H1 (cell line): ENCODE data around the gene C11orf65. TPM values are rescaled to one million over a fixed set of nuclear protein-coding genes. Genes with fewer than 3 reads are reported as not detected.

Experiments
- CTCF ChIA-PET: fragments of 300-600 bp; sonication (Branson Sonifier 250); formaldehyde crosslinking; loops from one replicate; lab custom pipeline; 2021; ENCODE audit not compliant: partially characterized antibody; lab: Charles Lee
- POLR2A ChIA-PET: fragments of 300-600 bp; sonication (Branson Sonifier 250); formaldehyde crosslinking; loops from one replicate; lab custom pipeline; 2021; ENCODE audit warnings: inconsistent platforms; ENCODE audit not compliant: partially characterized antibody; lab: Charles Lee
- DNase-seq, 2 experiments: peaks; one replicate each; pipeline versions ENCODE4 v3.0.0 to v3.0.0-alpha.2; 2010 to 2022; ENCODE audit warnings: low spot score in 2 of 2, low read depth in 1 of 2, mixed read lengths in 1 of 2
- FAIRE-seq: peaks from 2 replicates; lab custom pipeline; 2011; peaks lifted over from hg19 to GRCh38; lab: Jason Lieb, UNC
- H2AFZ ChIP-seq: 2 replicates; pipeline ENCODE4 v1.8.1; 2012; ENCODE audit warnings: low read length, inconsistent platforms
- H2AK5ac ChIP-seq: 2 replicates; pipeline ENCODE4 v1.6.1; 2013; ENCODE audit warnings: low read depth, low read length
- H2BK120ac ChIP-seq: replicated peaks from 2 replicates; pipeline ENCODE3; 2013; ENCODE audit warnings: low read depth, low read length, inconsistent platforms
- H2BK12ac ChIP-seq: 2 replicates; pipeline ENCODE4 v1.6.1; 2013; ENCODE audit warnings: low read depth, low read length
- H2BK15ac ChIP-seq: 2 replicates; pipeline ENCODE4 v1.6.1; 2013; ENCODE audit warnings: low read length
- H2BK20ac ChIP-seq: 2 replicates; pipeline ENCODE4 v1.6.1; 2013; ENCODE audit warnings: low read length
- H2BK5ac ChIP-seq: 2 replicates; pipeline ENCODE4 v1.6.1; 2013; ENCODE audit warnings: low read depth, low read length
- H3K14ac ChIP-seq: 2 replicates; pipeline ENCODE4 v1.6.1; 2013; ENCODE audit warnings: inconsistent platforms; ENCODE audit not compliant: insufficient read length
- H3K18ac ChIP-seq: 2 replicates; pipeline ENCODE4 v1.6.1; 2013; ENCODE audit warnings: low read length; ENCODE audit errors: extremely low read depth
- H3K23ac ChIP-seq: 2 replicates; pipeline ENCODE4 v1.6.1; 2013; ENCODE audit warnings: inconsistent platforms; ENCODE audit not compliant: insufficient read length
- H3K23me2 ChIP-seq: 2 replicates; pipeline ENCODE4 v1.6.1; 2013; ENCODE audit warnings: low read depth, low read length
- H3K27ac ChIP-seq: 2 replicates; pipeline ENCODE4 v1.6.1; 2011; ENCODE audit warnings: low read depth, low read length, inconsistent platforms
- H3K27me3 ChIP-seq, 4 experiments: replicated peaks in 1 of 4; 1 replicate in 1 of 4; 2 replicates in 3 of 4; pipeline versions ENCODE4 v1.6.1 to v1.8.1; 2011 to 2013; ENCODE audit warnings: low read length in 3 of 4, mild to moderate bottlenecking in 3 of 4, inconsistent platforms in 2 of 4, mixed read lengths in 2 of 4, moderate library complexity in 1 of 4; ENCODE audit not compliant: control insufficient read depth in 3 of 4, insufficient read depth in 3 of 4; ENCODE audit errors: extremely low read depth in 1 of 4
- H3K36me3 ChIP-seq, 4 experiments: 2 replicates each; pipeline versions ENCODE4 v1.6.1 to v1.8.1; 2011 to 2013; ENCODE audit warnings: mild to moderate bottlenecking in 4 of 4, low read length in 3 of 4, moderate library complexity in 2 of 4, control low read depth in 1 of 4, inconsistent platforms in 1 of 4; ENCODE audit not compliant: insufficient read depth in 4 of 4, control insufficient read depth in 2 of 4
- H3K4ac ChIP-seq: replicated peaks from 2 replicates; pipeline ENCODE3; 2013; ENCODE audit warnings: low read length, low read depth, mixed read lengths, inconsistent platforms; ENCODE audit not compliant: insufficient read length
- H3K4me1 ChIP-seq, 4 experiments: replicated peaks in 1 of 4; 1 replicate in 1 of 4; 2 replicates in 3 of 4; pipeline versions ENCODE4 v1.6.1 to v1.8.1; 2011 to 2013; ENCODE audit warnings: low read length in 3 of 4, inconsistent platforms in 2 of 4, mixed read lengths in 1 of 4; ENCODE audit not compliant: insufficient read depth in 4 of 4, control insufficient read depth in 3 of 4
- H3K4me2 ChIP-seq, 2 experiments: 2 replicates each; pipeline versions ENCODE4 v1.6.1 to v1.8.1; 2011 to 2013; ENCODE audit warnings: low read depth in 2 of 2, low read length in 2 of 2, control low read depth in 1 of 2, inconsistent platforms in 1 of 2, mild to moderate bottlenecking in 1 of 2; ENCODE audit not compliant: insufficient read depth in 1 of 2
- H3K4me3 ChIP-seq, 4 experiments: fragments of 200-600, 300-600 bp in 1 of 4; sonication (generic), shearing (Covaris generic), sonication (Bioruptor Twin) in 1 of 4; 2 replicates each; pipeline versions ENCODE4 v1.5.1 to v1.8.1; 2011 to 2016; ENCODE audit warnings: low read length in 4 of 4, low read depth in 3 of 4, control low read depth in 2 of 4, inconsistent platforms in 2 of 4, mild to moderate bottlenecking in 2 of 4, mixed read lengths in 1 of 4, moderate library complexity in 1 of 4; ENCODE audit not compliant: insufficient read depth in 2 of 4; ENCODE audit errors: extremely low read depth in 1 of 4
- H3K56ac ChIP-seq: replicated peaks from 2 replicates; pipeline ENCODE3; 2013; ENCODE audit warnings: low read depth, mild to moderate bottlenecking, mixed read lengths, low read length, inconsistent platforms; ENCODE audit not compliant: insufficient read length
- H3K79me1 ChIP-seq: 2 replicates; pipeline ENCODE4 v1.6.1; 2013; ENCODE audit warnings: low read depth, low read length, control low read depth
- H3K79me2 ChIP-seq, 2 experiments: 2 replicates each; pipeline versions ENCODE4 v1.6.1 to v1.8.1; 2012 to 2013; ENCODE audit warnings: low read length in 2 of 2, mild to moderate bottlenecking in 2 of 2, inconsistent platforms in 1 of 2; ENCODE audit not compliant: insufficient read depth in 2 of 2, control insufficient read depth in 1 of 2
- H3K9ac ChIP-seq, 4 experiments: replicated peaks in 1 of 4; 1 replicate in 1 of 4; 2 replicates in 3 of 4; pipeline versions ENCODE4 v1.6.1 to v1.8.1; 2011 to 2013; ENCODE audit warnings: low read depth in 3 of 4, low read length in 3 of 4, control low read depth in 2 of 4, mild to moderate bottlenecking in 2 of 4, moderate library complexity in 2 of 4, inconsistent platforms in 1 of 4; ENCODE audit errors: extremely low read depth in 1 of 4
- H3K9me3 ChIP-seq, 2 experiments: 2 replicates each; pipeline versions ENCODE4 v1.6.1 to v1.8.1; 2012 to 2013; ENCODE audit warnings: mild to moderate bottlenecking in 2 of 2, moderate library complexity in 2 of 2, control low read depth in 1 of 2, inconsistent platforms in 1 of 2, low read depth in 1 of 2, low read length in 1 of 2, mixed read lengths in 1 of 2; ENCODE audit not compliant: insufficient read depth in 2 of 2
- H4K20me1 ChIP-seq, 2 experiments: replicated peaks in 1 of 2; 2 replicates each; pipeline versions ENCODE3 to v1.8.1; 2011 to 2013; ENCODE audit warnings: inconsistent platforms in 2 of 2, low read length in 2 of 2, mild to moderate bottlenecking in 1 of 2; ENCODE audit not compliant: insufficient read depth in 2 of 2, control insufficient read depth in 1 of 2
- H4K5ac ChIP-seq: 2 replicates; pipeline ENCODE4 v1.6.1; 2013; ENCODE audit warnings: low read length, low read depth, mixed read lengths, inconsistent platforms; ENCODE audit not compliant: insufficient read length
- H4K8ac ChIP-seq: 2 replicates; pipeline ENCODE4 v1.8.0; 2013; ENCODE audit warnings: mild to moderate bottlenecking, moderate library complexity, low read length, inconsistent platforms; ENCODE audit not compliant: insufficient read depth; ENCODE audit errors: extremely low read depth
- H4K91ac ChIP-seq: replicated peaks from 2 replicates; pipeline ENCODE3; 2013; ENCODE audit warnings: low read length, mixed read lengths, inconsistent platforms; ENCODE audit not compliant: insufficient read length
- CBX8 ChIP-seq: fragments of 300-800, 300-1000 bp; sonication (generic); IDR thresholded peaks from 2 replicates; pipeline ENCODE4 v1.7.1; 2016; ENCODE audit warnings: low read depth, low read length, borderline replicate concordance
- FOSL1 ChIP-seq: IDR thresholded peaks from 2 replicates; pipeline ENCODE4 v1.6.1; 2011; ENCODE audit warnings: mild to moderate bottlenecking, low read depth, low read length, moderate library complexity; ENCODE audit not compliant: insufficient read depth
- KDM5A ChIP-seq: fragments of 200-600 bp; IDR thresholded peaks from 2 replicates; pipeline ENCODE4 v1.7.1; 2012; ENCODE audit warnings: mild to moderate bottlenecking, low read length, inconsistent platforms, mixed read lengths
- NRF1 ChIP-seq: IDR thresholded peaks from 2 replicates; pipeline ENCODE4 v1.6.1; 2011; ENCODE audit warnings: mild to moderate bottlenecking, low read depth, low read length, improper control_type of control experiment
- PHF8 ChIP-seq: fragments of 200-600 bp; sonication (generic); conservative IDR thresholded peaks from 2 replicates; pipeline ENCODE4 v1.7.1; 2012; ENCODE audit warnings: low read depth, mild to moderate bottlenecking, inconsistent platforms, low read length, moderate library complexity
- POU5F1 ChIP-seq: IDR thresholded peaks from 2 replicates; pipeline ENCODE4 v1.6.1; 2011; ENCODE audit warnings: low read depth, mild to moderate bottlenecking, low read length, moderate library complexity
- RAD21 ChIP-seq, 2 experiments: IDR thresholded peaks in 1 of 2; conservative IDR thresholded peaks in 1 of 2; 2 replicates each; pipeline ENCODE4 v1.6.1; 2011; ENCODE audit warnings: low read depth in 2 of 2, low read length in 2 of 2, improper control_type of control experiment in 1 of 2, inconsistent platforms in 1 of 2, mild to moderate bottlenecking in 1 of 2, moderate library complexity in 1 of 2
- SP4 ChIP-seq: IDR thresholded peaks from 2 replicates; pipeline ENCODE4 v1.6.1; 2012; ENCODE audit warnings: low read length, inconsistent platforms
- TCF12 ChIP-seq: IDR thresholded peaks from 2 replicates; pipeline ENCODE4 v1.6.1; 2011; ENCODE audit warnings: low read depth, mild to moderate bottlenecking, low read length
- WGBS, 2 experiments: shearing (Covaris generic) in 1 of 2; methylation state at CpG; one replicate each; pipeline versions ENCODE4 v1.1.6 to v1.1.7; 2013 to 2015; ENCODE audit warnings: low lambda C conversion rate in 2 of 2, mixed read lengths in 2 of 2, inconsistent platforms in 1 of 2, low coverage in 1 of 2, missing lambda C conversion rate in 1 of 2; ENCODE audit not compliant: insufficient replicate concordance in 2 of 2, insufficient coverage in 1 of 2, insufficient read length in 1 of 2; ENCODE audit errors: extremely low coverage in 1 of 2, missing lambda C conversion rate in 1 of 2; 5-methylcytosine and 5-hydroxymethylcytosine counted together
- polyA plus RNA-seq, 7 experiments: library from polyadenylated mRNA; depleted of rRNA in 3 of 7; stranded (reverse) in 5 of 7; unstranded in 2 of 7; fragments of >200 nt in 5 of 7; fragments of 200-250 nt in 2 of 7; gene quantifications; 1 replicate in 5 of 7; 2 replicates in 1 of 7; 4 replicates in 1 of 7; pipeline versions ENCODE4 v1.2.1 to v1.2.3, GENCODE V29; 2011 to 2013; ENCODE audit warnings: missing spikeins in 2 of 7, mixed read lengths in 2 of 7
- total RNA-seq: library from RNA; stranded (reverse); fragmentation: NEBNext Ultra II Directional; extraction: Animal tissue kit (Norgen Biotek cat#: 25700); gene quantifications from 2 replicates; pipeline ENCODE4 v1.2.1, GENCODE V29; 2021
- TF ChIP-seq, protein P1 (sequence below): IDR thresholded peaks from 2 replicates; pipeline ENCODE4 v1.6.1; 2011; ENCODE audit warnings: low read length, improper control_type of control experiment

The C11orf65 gene
- total and polyA plus RNA-seq, 2 of the 8 experiments (the other 6 are each of a cell fraction or from before 2014, with no cell fraction given): 0.14 to 0.22 TPM

DNA sequence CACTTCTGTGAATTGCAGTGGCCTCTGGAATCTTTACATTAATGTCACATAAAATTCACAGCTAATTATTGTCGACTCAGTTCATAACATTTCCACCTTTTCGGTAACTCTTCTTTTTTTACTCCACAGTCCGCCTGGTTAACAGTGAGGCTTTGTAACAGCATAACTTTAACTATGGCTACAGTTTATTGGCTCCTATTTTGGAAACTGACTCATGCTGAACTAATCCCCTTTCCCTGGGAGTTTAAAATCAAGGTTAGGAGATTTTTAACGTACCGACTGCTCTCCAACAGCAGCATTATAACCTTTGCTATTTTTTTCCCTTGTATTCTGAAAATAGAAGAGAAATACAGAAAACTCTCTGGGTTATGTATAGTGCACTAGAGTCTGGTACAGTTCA is 34.1 kb upstream of the C11orf65 start:
- Histone ChIP-seq H3K4me2 (no peak overlapping the region), H3K27ac (no peak overlapping the region), H4K8ac (no peak overlapping the region)
- TF ChIP-seq CBX8: no peak
- TF ChIP-seq FOSL1: no peak
- no peak for TF ChIP-seq POU5F1
- TF ChIP-seq PHF8: no peak
- no peak for TF ChIP-seq KDM5A
- no peak for TF ChIP-seq TCF12
- TF ChIP-seq NRF1: no peak
- TF ChIP-seq SP4: no peak
- TF ChIP-seq, protein P1, sequence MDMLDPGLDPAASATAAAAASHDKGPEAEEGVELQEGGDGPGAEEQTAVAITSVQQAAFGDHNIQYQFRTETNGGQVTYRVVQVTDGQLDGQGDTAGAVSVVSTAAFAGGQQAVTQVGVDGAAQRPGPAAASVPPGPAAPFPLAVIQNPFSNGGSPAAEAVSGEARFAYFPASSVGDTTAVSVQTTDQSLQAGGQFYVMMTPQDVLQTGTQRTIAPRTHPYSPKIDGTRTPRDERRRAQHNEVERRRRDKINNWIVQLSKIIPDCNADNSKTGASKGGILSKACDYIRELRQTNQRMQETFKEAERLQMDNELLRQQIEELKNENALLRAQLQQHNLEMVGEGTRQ: no peak
- no peak for TF ChIP-seq RAD21 (IDR thresholded peaks at IDR 0.05 in 1 of 2, conservative IDR thresholded peaks at IDR 0.05 in 1 of 2; ENCODE audit: low read depth in 2 of 2, low read length in 2 of 2)

More for the DNA sequence above, 34.1 kb upstream of the C11orf65 start:
- H2BK12ac ChIP-seq: no peak overlapping the region
- peaks cover 0 to 4% (median 2%) of the 10 kb centered on the region in 4 experiments; a peak in 6 of 7 replicates for H3K4me1 ChIP-seq
- ChIA-PET CTCF (no interaction called here), POLR2A (no interaction called here)
- no peak overlapping the region for H3K4me3 ChIP-seq
- H3K79me1 ChIP-seq: no peaks in the 10 kb centered on the region
- no peak overlapping the region for H3K18ac ChIP-seq
- no peaks in the 10 kb centered on the region for H4K20me1 ChIP-seq
- WGBS, 2 experiments: 96% methylated on average over 5 of the region's 5 CpGs; no CpG with 5 or more reads in 1 of the 2 experiments
- H2BK120ac ChIP-seq: no peak overlapping the region
- H3K56ac ChIP-seq: no peak overlapping the region
- no peaks in the 10 kb centered on the region for H3K9me3 ChIP-seq
- peaks cover 6% of the 10 kb centered on the region; the same call in 1 of the 2 replicates for H3K23me2 ChIP-seq
- no peak overlapping the region for H4K5ac ChIP-seq
- no peaks in the 10 kb centered on the region for H3K36me3 ChIP-seq
- FAIRE-seq (no peak), DNase-seq (no peak)
- H3K9ac ChIP-seq: no peak overlapping the region
- no peak overlapping the region for H2AK5ac ChIP-seq
- no peak overlapping the region for H3K23ac ChIP-seq
- H4K91ac ChIP-seq: no peak overlapping the region
- H3K4ac ChIP-seq: no peak overlapping the region
- no peaks in the 10 kb centered on the region for H3K79me2 ChIP-seq
- no peak overlapping the region for H3K14ac ChIP-seq
- H2BK15ac ChIP-seq: no peak overlapping the region
- H2BK5ac ChIP-seq: no peak overlapping the region
- no peak overlapping the region for H2AFZ ChIP-seq
- H2BK20ac ChIP-seq: no peak overlapping the region
- H3K27me3 ChIP-seq: peaks cover 0 to 6% (median 2%) of the 10 kb centered on the region in 4 experiments; a peak in 3 of 7 replicates
